Stimulated activated CD8-positive, alpha-beta memory T cell treated with anti-CD3 and anti-CD28 coated beads, Interleukin-12 subunit alpha, Interleukin-12 subunit beta, amount 100 ng/mL, for 24 hours (primary cell): Measurements from ENCODE around the gene AFF4.

Experiments
- DNase-seq: peaks from one replicate; pipeline ENCODE4 v3.0.0-alpha.2; 2020; ENCODE audit errors: extremely low read depth

The AFF4 gene

GRCh38 chr5:132854301-132854700 lies 109.1 kb downstream of the AFF4 start:
- DNase-seq, result no peak

GRCh38 chr5:132853790-132854189 lies 109.6 kb downstream of the AFF4 start:
- no peak for DNase-seq

GRCh38 chr5:132853323-132853722 lies 110.1 kb downstream of the AFF4 start:
- no peak for DNase-seq

- DNase-seq, result no peak
Observed at GRCh38 chr5:132850066-132850465, 113.4 kb downstream of the AFF4 start.

- no peak for DNase-seq
Observed at GRCh38 chr5:132849347-132849746, 114.1 kb downstream of the AFF4 start.

- DNase-seq, result no peak
Observed at GRCh38 chr5:132848270-132848669, 115.2 kb downstream of the AFF4 start.

GRCh38 chr5:132841305-132841704 lies 122.1 kb downstream of the AFF4 start:
- DNase-seq, result no peak

- no peak for DNase-seq
Observed at GRCh38 chr5:132840896-132841295, 122.5 kb downstream of the AFF4 start.

GRCh38 chr5:132840313-132840712 lies 123.1 kb downstream of the AFF4 start:
- no peak for DNase-seq

GRCh38 chr5:132839426-132840301 lies 123.8 kb downstream of the AFF4 start:
- no peak for DNase-seq

- no peak for DNase-seq
Observed at GRCh38 chr5:132838516-132839282, 124.7 kb downstream of the AFF4 start.

GRCh38 chr5:132837868-132838267 lies 125.6 kb downstream of the AFF4 start:
- DNase-seq, result no peak

GRCh38 chr5:132836852-132837251 lies 126.6 kb downstream of the AFF4 start:
- no peak for DNase-seq

GRCh38 chr5:132834057-132834456 lies 129.4 kb downstream of the AFF4 start:
- DNase-seq, result no peak

- DNase-seq, result no peak
Observed at GRCh38 chr5:132832612-132833011, 130.8 kb downstream of the AFF4 start.

GRCh38 chr5:132831095-132831860 lies 132.2 kb downstream of the AFF4 start:
- DNase-seq, result no peak

GRCh38 chr5:132830436-132831094 lies 132.9 kb downstream of the AFF4 start, which contains the start of gene SHROOM1:
SHROOM1 (minus strand) TSS chr5:132830647; CDS start chr5:132826140, 4,507 bp downstream.
- DNase-seq, result no peak

- peak; percentile 42 for DNase-seq
Observed at GRCh38 chr5:132829742-132830435, 133.5 kb downstream of the AFF4 start.

- no peak for DNase-seq
Observed at GRCh38 chr5:132828846-132829494, 134.5 kb downstream of the AFF4 start.

- DNase-seq, result no peak
Observed at GRCh38 chr5:132827943-132828673, 135.3 kb downstream of the AFF4 start.
